Ureter (tissue), 1 donor: ENCODE data around the gene RPL26. TPM values are rescaled to one million over a fixed set of nuclear protein-coding genes. Genes with fewer than 3 reads are reported as not detected.
A peak's percentile ranks its signal among the peaks of the same experiment; 100 is the strongest.
"Not testable (repeated sequence)": the region's sequence is repeated elsewhere in the genome, so short reads cannot be mapped to it uniquely, and the experiment has no call there.

Source experiments
- DNase-seq: peaks from one replicate; pipeline ENCODE4 v3.0.0-alpha.2; 2020; ENCODE audit warnings: low spot score
- total RNA-seq: library from RNA; stranded (reverse); gene quantifications from one replicate; pipeline ENCODE4 v1.2.4, GENCODE V29; 2023
- donor health status: DM: yes; HTN: yes; CAD: no.

Gene RPL26
- total RNA-seq, 1 donor from 2014 or later: 2,627 TPM

DNA sequence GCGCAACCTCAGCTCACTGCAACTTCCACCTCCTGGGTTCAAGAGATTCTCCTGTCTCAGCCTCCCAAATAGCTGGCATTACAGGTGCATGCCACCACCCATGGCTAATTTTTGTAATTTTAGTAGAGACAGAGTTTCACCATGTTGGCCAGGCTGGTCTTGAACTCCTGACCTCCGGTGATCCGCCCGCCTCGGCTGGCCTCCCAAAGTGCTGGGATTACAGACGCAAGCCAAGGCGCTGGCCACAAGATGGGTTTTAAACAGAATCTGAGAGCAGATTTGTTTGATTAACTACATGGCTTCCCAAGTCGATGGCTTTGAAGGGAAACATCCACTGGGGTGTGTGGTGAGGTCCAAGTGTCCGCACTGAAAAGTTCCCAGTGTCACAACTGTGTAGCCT lies 11.5 kb upstream of the RPL26 start:
- peak; percentile 18 for DNase-seq

DNA sequence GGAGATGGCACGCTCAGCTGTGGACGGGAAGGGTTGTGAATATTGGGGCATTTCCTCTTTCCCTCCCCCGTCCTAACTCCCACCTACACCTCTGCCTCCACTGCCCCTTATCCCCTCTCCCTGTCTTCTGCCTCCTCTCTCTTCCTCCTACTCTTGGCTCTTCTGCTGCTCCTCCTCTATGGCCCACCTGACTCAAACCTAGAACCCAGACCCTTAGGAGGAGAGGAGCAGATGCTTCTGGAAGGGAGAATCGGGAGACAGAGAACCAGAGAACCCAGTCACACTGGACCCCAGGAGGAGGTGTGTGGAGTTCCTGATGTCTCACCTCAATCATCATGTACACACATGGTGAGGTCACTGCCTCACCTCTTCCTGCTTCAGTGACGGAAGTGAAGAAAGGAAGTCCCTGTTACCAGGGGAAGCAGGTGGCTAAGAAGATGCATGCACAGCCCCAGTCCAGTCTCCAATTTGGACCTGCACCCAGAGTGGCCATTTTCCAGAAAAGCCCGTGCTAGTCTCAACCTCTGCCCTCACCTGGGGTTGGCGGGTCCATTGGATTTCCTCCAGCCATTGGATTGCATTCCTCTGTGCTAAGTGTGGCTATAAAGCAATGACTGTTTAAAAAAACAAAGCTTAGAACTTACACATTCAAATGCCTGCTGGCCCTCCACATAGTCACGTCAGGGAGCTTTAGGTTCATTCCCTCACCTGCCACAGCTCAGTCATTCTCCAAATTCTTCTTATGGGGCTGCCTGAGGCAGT lies 10.7 kb upstream of the RPL26 start:
- DNase-seq: no peak

DNA sequence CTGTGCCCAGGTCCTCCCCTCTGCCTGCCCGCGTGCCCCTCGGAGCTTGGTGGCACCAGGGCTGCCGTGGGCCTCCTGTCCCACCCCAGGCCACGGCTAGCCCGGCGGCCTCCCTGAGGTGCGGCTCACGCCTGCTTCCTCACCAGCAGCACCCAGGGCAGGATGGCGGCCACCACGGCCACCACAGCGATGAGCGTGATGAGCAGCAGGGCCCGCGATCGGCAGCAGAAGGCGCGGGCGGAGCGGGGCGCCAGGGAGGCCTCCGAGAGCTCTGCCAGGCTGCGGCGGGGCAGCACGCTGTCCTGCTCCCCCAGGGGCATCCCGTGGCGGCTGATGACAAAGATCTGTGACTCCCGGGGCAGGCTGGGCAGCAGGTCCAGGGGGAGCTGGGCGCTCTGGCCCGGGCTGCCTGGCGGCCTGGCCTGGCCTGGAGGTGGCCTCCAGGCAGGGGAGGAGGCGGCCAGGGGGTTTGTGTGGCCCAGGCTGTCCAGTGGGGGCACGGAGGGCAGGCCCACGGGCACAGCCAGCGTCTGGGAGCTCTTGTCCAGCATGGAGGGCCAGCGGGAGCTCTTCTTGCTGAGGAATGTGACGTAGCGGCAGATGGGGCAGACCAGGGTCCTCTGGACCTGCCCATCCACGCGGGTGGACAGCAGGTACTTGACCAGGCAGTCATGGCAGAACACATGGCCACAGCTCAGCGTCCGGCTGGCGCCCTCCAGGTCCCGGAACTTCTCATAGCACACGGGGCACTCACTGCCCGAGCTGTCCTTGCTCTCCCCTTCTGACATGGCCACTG lies 9.9 kb upstream of the RPL26 start:
- no peak for DNase-seq

DNA sequence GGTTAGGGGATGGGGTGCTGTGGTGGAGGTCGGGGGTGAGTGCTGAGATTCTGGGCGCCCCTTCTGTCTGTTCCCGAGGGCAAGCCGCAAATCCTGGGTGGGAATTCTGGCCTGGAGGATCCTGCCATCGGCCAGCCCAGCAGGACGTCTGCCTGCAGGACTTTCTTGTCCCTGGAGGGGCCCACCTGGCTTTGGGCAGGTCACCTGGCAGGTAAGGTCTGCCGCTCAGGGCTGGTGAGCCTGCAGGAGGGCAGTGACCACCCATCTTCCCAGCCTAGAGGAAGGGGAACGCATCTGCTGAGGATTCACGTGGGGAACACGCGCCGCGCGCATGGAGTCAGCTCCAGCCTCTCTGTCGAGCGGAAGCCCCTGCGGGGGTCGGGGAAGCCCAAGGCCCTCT lies 9.3 kb upstream of the RPL26 start:
- DNase-seq: no peak

DNA sequence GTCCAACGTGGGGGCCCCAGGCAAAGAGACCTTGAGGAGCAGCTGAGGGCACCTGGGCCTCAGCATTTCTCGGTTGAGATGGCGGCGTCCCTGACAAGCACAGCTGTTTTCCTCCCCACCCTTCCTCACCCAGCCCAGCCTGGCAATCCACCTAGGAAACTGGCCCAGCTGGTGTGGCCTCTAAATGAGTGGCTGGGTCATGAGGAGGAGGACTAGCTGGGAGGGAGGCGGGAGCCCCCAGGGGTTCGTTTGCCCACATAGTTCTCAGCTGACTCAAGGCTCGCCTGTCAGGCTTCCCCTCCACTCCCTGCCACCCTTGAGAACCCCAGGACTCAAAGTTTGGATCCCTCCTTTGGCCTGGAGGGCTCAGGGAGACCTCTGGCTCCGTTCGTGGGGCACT lies 8.7 kb upstream of the RPL26 start:
- no peak for DNase-seq

DNA sequence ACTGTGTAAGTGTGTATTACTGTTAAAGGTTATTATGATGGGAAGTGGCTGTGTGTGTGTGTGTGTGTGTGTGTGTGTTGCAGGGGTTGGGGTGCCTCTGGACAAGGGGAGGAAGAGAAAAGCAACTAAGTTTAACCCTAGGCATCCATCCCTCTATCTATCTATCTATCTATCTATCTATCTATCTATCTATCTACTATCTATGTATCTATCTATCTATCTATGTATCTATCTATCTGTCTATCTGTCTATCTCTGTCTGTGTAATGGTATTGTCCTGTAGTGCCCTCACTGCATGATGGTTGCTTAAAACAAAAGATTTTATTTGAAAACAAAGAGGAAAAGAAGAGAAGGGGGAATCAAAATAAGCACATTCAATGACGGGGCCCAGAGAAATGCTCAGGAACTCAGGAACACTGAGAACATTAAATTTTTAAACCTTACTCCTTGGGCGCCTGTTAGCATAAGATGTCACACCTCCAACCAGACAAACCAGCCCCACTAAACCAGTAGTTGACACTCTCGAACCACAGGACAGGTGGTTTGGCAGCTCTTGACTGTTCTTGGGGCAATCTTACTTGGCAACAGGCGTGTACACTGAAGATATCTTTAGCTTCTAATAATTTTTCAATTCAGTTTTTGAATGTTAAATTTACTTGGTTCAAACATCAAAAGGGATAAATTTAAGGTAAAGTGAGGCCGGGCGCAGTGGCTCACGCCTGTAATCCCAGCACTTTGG lies 5.1 kb upstream of the RPL26 start:
- no peak for DNase-seq

DNA sequence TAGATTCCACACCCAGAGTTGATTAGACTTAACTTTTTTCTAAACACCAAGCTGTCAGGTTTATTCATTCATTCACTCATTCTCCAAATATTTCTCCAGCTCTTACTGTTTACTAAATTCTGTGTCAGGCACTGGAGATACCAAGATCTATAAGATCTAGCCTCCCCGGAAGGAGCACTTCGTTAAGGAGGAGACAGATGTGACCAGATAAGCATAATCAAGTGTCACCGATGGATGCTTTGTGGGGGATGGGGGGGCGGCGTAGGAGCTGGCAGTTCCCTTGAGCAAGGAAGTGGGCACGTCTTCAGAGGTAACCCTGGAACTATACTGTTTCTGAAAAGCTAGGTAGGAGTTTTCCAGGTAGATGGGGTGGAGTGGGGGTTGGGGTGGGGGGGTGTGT lies 3.8 kb upstream of the RPL26 start:
- no peak for DNase-seq

DNA sequence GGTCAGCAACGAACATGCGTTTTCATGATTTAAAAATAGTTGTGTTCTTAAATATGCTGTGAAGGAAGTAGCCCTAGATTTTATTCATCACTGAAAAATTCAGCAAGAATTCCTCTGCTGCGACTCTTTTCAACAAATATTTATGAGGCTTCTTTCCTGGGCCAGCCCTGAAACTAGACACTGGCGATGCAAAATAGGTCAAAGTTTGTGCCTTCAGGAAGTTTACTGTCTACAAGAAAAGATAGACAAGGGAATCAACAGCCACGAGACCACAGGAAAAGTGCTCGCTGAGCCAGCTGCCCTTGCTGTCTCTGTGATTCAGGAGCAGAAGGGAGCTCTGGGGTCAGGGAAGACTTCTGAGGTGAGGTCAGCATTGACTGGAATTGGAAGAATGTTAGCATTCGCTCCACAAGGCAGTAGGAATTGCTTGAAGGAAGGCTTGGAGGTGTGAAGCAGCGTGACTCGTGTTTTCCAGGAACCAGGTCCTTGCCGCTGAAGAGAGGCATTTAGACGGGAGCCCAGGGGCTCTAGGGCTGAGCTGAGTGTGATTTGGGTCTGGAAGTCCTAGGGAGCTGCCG lies 1.9 kb upstream of the RPL26 start:
- no peak for DNase-seq

DNA sequence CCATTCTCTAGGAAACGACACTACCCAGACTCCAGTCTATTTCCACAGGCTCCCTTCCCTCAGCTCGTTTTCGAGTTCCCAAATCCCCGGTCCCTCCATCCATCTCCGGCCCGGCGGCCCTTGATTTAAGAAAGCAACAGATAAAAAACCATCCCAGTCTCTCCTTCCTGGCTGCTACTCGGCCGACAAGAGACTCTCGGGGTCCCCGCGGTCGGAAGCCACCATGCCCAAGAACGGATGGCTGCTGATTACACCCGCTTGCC lies 182 bp downstream of the RPL26 start:
- DNase-seq: no peak

DNA sequence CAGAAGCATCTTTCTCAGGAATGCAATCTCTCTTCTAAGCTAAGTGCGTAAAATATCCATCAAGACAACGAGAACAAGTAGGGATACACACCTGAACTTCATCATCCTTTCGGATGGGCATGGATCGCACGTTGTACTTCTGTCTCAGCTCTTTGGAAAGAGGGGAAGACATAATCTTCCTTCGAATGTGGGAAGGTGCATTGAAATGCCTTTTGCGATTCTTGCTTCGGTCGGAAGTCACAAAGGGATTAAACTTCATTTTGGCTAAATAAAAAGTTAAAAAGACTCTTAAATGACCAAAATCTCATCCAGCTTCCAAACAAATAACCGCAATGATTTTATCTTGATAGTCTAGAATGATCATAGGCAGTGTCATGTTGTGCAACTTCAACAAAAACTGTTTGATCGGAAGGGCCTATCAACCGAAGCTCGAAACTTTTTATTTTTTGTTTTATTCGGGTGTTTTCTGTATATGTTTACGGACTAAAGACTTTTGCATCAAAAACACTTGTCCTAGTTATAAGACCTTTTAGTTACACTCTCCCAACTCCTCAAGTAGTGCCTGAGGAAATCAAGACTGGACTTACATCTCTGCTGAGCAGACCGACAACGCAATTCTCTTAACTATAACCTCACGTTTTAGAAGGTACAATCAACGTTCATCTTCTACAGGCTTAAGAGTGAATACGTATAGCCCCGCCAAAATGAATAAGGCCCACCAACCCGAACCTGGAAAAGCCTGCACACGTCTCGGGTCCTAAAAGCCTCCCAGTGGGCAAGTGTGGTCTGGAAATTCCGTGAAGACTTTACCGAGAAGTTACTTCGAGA lies 727 bp downstream of the RPL26 start:
- DNase-seq: no peak

DNA sequence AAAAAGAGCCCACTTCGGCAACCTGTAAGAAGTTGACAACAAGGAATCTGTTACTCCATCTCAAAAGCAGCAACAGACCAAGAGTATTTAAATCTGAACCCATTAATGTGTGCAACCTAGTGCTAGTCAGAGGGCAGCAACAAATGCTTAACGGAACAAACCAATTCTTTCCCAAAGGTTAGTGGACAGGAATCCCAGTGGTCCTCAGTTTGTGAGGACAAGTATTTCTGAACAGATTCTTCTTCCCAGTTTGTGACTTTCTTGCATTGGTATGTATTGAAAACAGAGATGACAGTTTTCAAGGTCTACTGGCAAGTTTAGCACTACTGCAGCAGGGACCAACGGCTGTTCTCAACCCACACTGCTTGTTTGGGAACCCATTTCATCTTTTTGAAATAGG lies 2.9 kb downstream of the RPL26 start:
- no peak for DNase-seq

DNA sequence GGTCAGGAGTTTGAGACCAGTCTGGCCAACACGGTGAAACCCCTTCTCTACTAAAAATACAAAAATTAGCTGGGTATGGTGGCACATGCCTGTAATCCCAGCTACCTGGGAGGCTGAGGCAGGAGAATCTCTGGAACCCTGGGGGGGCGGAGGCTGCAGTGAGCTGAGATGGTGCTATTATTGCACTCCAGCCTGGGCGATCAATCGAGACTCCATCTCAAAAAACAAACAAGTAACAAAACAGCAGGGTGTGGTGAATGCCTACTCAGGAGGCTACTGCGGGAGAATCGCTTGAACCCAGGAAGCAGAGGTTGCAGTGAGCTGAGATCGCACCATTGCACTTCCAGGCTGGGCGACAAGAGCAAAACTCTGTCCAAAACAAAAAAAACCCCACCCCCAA lies 4.9 kb downstream of the RPL26 start:
- not testable (repeated sequence) for DNase-seq

DNA sequence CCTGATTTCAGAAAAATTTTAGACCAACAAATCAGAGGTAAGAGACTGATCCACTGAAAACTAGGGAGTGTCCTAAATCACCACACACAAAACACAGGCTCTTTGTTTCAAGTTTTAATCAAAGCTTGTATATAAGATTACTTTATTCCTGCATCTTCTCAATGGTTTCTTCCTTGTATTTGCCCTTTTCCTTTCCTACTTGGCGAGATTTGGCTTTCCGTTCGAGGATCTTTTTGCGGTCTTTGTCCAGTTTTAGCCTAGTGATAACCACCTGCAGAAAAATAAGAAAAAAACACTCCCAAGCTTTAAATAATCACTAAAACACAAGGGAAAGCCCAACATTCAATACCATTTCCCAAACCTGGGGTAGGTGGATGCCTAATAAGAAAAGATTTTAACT lies 5.6 kb downstream of the RPL26 start:
- DNase-seq: no peak

DNA sequence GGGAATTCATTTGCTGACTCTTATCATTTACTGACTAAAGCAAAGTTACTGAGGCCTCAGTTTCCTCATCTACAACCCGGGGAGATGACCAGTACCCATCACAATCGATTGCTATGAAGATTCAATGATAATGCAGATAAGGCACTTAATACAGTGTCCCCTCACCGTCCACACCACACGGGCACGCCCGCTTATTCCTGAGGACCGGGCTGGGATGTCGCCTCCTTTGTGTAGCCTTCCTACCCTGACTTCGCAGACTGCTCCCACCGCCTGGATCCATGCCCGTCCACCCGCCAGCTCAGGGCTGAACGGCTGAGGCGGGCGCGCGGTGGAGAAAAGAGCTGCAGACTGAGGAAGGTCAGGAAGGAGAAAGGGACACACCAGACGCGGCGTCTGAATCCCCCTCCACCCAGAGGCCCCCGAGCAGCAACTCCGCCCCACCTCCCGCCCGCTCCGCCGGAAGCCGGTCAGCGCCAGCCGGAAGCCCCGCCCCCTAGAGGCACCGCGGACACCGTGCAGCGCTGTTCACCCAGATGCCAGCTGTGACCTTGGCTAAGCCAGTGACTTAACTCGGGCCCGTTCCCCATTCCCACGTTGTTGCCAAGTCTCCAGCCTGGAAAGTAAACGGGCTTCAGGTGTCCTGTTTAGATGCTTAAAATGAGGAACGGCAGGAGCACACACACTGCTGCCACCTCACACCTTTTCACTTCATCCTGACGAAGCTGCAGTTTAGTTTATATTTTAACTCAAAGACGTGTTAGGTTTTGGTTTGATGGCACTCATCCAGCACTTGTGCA lies 6.5 kb downstream of the RPL26 start, which contains the start of gene KRABD2:
KRABD2 (minus strand) TSS at position 434 of the 797 bp plus-strand sequence.
- DNase-seq: peak; percentile 94

DNA sequence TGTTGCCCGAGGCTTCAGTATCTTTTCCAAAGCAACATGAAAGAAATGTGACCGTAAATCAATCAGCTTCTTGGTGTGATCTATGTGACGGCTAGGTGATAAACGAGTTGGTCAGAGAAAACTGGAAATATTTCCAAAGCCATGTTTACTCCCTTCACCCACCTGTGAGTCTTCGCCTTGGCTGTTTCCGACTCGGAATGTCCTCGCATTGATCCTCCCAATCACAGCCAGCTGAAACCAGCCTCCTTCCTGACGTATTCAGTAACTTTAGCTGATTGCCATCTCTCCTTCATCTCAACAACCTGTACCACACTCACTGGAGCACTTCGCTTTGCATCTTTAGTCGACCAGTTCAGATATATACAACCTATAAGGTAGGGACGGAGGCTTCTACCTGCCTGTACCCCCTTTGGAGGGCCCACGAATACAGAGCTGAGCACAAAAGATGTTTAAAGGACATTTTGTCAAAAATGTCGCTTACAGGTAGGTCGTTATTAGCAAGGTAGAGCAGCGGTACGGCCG lies 7.2 kb downstream of the RPL26 start:
- DNase-seq: peak; percentile 66

DNA sequence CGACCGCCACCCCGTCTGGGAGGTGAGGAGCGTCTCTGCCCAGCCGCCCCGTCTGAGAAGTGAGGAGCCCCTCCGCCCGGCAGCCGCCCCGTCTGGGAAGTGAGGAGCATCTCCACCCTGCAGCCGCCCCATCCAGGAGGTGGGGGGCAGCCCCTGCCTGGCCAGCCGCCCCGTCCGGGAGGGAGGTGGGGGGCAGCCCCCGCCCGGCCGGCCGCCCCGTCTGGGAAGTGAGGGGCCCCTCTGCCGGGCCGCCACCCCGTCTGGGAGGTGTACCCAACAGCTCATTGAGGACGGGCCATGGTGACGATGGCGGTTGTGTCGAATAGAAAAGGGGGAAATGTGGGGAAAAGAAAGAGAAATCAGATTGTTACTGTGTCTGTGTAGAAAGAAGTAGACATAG lies 9.1 kb downstream of the RPL26 start:
- DNase-seq: not testable (repeated sequence)

DNA sequence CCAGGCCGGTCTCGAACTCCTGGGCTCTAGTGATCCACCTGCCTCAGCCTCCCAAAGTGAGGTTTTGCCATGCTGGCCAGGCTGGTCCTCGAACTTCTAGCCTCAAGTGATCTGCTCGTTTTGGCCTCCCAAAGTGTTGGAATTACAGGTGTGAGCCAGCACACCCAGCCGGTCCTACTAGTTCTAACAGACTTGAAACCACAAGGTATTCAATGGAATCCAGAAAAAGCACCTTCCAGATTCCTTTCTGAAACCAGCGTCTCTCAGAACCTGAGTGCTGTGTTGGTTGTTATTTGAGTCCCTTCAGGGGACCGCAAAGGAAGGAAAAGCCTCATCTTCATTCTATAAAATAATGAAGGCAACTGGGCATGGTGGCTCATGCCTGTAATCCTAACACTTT lies 10.6 kb downstream of the RPL26 start:
- no peak for DNase-seq

DNA sequence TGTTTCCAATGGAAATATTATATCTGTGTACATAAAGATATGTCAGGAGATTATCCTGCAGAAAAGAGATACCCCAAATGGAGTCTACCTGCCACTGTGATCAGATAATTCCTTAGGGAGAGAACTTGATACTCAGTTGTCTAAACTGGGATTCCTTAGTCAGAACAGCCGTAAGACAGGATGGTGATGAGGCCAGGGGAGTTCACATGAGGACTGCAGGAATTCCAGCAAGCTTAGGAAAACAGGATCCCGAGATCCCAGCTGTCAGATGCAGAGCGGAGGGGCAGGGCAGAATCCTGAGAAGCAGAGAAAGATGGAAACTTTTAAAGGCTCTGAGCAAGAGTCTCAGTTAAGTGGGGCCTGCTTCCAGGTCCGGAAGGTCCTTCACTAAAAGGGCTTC lies 11.2 kb downstream of the RPL26 start:
- no peak for DNase-seq

DNA sequence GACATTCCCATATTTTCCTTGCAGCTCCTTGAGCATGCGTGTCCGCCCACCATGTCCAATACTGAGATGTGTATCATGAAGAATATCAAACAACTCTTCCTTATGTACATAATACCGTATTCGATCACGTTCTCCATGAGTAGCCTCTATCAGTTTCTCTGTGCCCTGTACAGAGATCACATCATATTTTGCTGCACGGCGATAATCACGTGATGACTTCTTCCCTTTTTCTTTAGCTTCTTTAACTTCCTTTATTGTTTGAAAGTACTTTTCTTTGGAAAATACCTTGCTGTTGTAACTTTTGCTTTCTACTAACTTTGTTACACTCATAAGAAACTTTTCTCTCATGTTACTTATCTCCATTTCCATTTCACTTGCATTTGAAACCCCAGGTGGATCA lies 13.0 kb downstream of the RPL26 start:
- DNase-seq: no peak

DNA sequence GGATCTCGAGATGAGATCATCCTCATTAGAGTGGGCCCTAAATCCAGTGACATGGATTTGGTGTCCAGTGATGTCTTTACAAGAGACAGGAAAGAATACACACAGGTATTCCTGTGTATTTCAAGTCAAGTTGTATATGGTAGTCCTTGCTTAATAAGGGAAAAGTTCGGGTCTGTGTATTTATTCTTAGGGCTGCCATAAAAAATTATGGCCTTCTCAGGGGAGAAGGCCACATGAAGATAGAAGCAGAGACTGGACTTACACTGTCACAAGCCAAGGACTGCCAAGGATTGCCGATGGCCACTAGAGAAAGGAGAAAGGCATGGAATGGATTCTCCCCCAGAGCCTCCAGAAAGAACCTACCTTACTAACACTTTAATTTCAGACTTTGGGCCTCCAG lies 14.8 kb downstream of the RPL26 start:
- DNase-seq: no peak

DNA sequence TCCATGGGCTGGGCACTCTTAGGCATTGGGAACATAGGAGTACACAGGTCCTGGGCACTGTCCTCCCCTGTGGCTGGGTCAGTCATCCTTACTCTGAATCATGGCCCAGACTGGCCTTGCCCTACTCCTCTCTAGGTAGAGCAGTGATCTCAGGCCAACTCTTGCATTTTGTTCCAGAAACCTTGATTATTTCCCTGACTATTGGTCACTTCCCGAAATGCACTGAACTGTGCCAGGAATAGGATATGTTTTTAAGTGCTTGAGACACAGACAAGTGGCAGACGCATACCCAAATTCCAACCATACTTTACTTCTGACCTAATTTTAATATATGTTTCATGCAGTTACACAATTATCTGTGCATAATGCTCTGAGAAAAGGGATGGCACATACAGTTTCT lies 16.8 kb downstream of the RPL26 start:
- DNase-seq: no peak
